Stimulated activated CD8-positive, alpha-beta memory T cell treated with anti-CD3 and anti-CD28 coated beads, Interleukin-7, amount 100 ng/mL, for 48 hours (primary cell): Measurements from ENCODE around the gene OPA3.

ENCODE experiments used
- DNase-seq, 2 donors: peaks; one replicate each; pipeline ENCODE4 v3.0.0-alpha.2; 2020; ENCODE audit warnings: low read depth in 1 of 2; ENCODE audit errors: extremely low read depth in 1 of 2

The OPA3 gene

GRCh38 chr19:45598267-45599001, 13.8 kb upstream of the OPA3 start:
- no peak for DNase-seq

- no peak for DNase-seq
Observed at GRCh38 chr19:45597425-45598111, 13.0 kb upstream of the OPA3 start.

- DNase-seq: no peak
Observed at GRCh38 chr19:45595814-45596213, 11.2 kb upstream of the OPA3 start.

- DNase-seq: no peak
Observed at GRCh38 chr19:45593520-45593919, 8.9 kb upstream of the OPA3 start.

- DNase-seq: no peak
Observed at GRCh38 chr19:45592366-45592765, 7.8 kb upstream of the OPA3 start.

- DNase-seq: no peak
Observed at GRCh38 chr19:45591638-45592005, 7.0 kb upstream of the OPA3 start.

GRCh38 chr19:45591004-45591637, 6.5 kb upstream of the OPA3 start:
- peak in 1 of 2 donors; percentile 30 for DNase-seq

- no peak for DNase-seq
Observed at GRCh38 chr19:45590300-45591003, 5.8 kb upstream of the OPA3 start.

GRCh38 chr19:45589768-45590167, 5.2 kb upstream of the OPA3 start:
- no peak for DNase-seq

GRCh38 chr19:45587873-45588272, 3.3 kb upstream of the OPA3 start:
- no peak for DNase-seq

- DNase-seq: no peak
Observed at GRCh38 chr19:45585158-45585577, 566 bp upstream of the OPA3 start.

- no peak for DNase-seq
Observed at GRCh38 chr19:45581576-45581975, 3.0 kb downstream of the OPA3 start.

GRCh38 chr19:45578861-45579260, 5.7 kb downstream of the OPA3 start:
- DNase-seq: no peak

GRCh38 chr19:45577111-45577905, 7.3 kb downstream of the OPA3 start:
- DNase-seq: no peak

- DNase-seq: no peak
Observed at GRCh38 chr19:45576682-45577081, 7.9 kb downstream of the OPA3 start.

GRCh38 chr19:45575216-45575615, 9.4 kb downstream of the OPA3 start:
- DNase-seq: no peak

GRCh38 chr19:45574526-45574925, 10.1 kb downstream of the OPA3 start:
- DNase-seq: no peak

GRCh38 chr19:45571457-45572220, 13.0 kb downstream of the OPA3 start:
- DNase-seq: no peak

GRCh38 chr19:45569619-45570421, 14.8 kb downstream of the OPA3 start:
- peak; percentile 27 to 41 for DNase-seq
